ENCODE results near the gene PAQR6. TPM values are rescaled to one million over a fixed set of nuclear protein-coding genes. Genes with fewer than 3 reads are reported as not detected.
"Not testable (repeated sequence)": the region's sequence is repeated elsewhere in the genome, so short reads cannot be mapped to it uniquely, and the experiment has no call there.

PAQR6 gene
- total RNA-seq, 1 donor from 2014 or later, result 2.0 TPM

GRCh38 chr1:156225677-156226014 is 22.2 kb downstream of the PAQR6 start:
- H3K36me3 ChIP-seq, result peaks cover 0 to 52% of the 10 kb centered on the region in 2 donors
- TF ChIP-seq CTCF (IDR thresholded peaks at IDR 0.05) (peak in 1 of 3 experiments; percentile 54), POLR2AphosphoS5 (IDR thresholded peaks at IDR 0.05; ENCODE audit: insufficient read depth in 1 of 2, low read depth in 1 of 2) (no peak)
- peaks cover 8% of the 10 kb centered on the region for H3K4me1 ChIP-seq
- no peaks in the 10 kb centered on the region for H3K27me3 ChIP-seq
- no peak for DNase-seq (ENCODE audit: extremely low spot score in 2 of 2)
- intact Hi-C loops (cut with DNase I), result loop anchor here (2.0 kb wide), 2 partner anchors 79 to 133 kb away; no protein-coding TSS in a partner anchor
- no peak overlapping the region for H3K4me3 ChIP-seq
- no peak overlapping the region for H3K27ac ChIP-seq
- no peaks in the 10 kb centered on the region for H3K9me3 ChIP-seq

- Histone ChIP-seq H3K4me3 (no peak overlapping the region), H3K4me1 (peaks cover 21% of the 10 kb centered on the region), H3K36me3 (peaks cover 0 to 49% of the 10 kb centered on the region in 2 donors), H3K9me3 (no peaks in the 10 kb centered on the region), H3K27me3 (no peaks in the 10 kb centered on the region), H3K27ac (no peak overlapping the region)
- no peak for DNase-seq (ENCODE audit: extremely low spot score in 2 of 2)
- no peak for TF ChIP-seq POLR2AphosphoS5 (IDR thresholded peaks at IDR 0.05; ENCODE audit: insufficient read depth in 1 of 2, low read depth in 1 of 2)
- no peak for TF ChIP-seq POLR2A (IDR thresholded peaks at IDR 0.05)
- TF ChIP-seq CTCF (IDR thresholded peaks at IDR 0.05), result no peak
- intact Hi-C loops (cut with DNase I), result no loop called here
Measured at GRCh38 chr1:156221986-156222692, 25.7 kb downstream of the PAQR6 start.

- H3K9me3 ChIP-seq, result no peaks in the 10 kb centered on the region
- TF ChIP-seq POLR2AphosphoS5 (IDR thresholded peaks at IDR 0.05; ENCODE audit: insufficient read depth in 1 of 2, low read depth in 1 of 2) (no peak), POLR2A (IDR thresholded peaks at IDR 0.05) (no peak), CTCF (IDR thresholded peaks at IDR 0.05) (no peak)
- DNase-seq (ENCODE audit: extremely low spot score in 2 of 2), result no peak
- peaks cover 26% of the 10 kb centered on the region for H3K4me1 ChIP-seq
- no peak overlapping the region for H3K4me3 ChIP-seq
- H3K27ac ChIP-seq, result no peak overlapping the region
- no peaks in the 10 kb centered on the region for H3K27me3 ChIP-seq
- intact Hi-C loops (cut with DNase I), result no loop called here
- peaks cover 0 to 38% of the 10 kb centered on the region in 2 donors for H3K36me3 ChIP-seq
Measured at GRCh38 chr1:156220226-156220625, 27.6 kb downstream of the PAQR6 start.

DNA sequence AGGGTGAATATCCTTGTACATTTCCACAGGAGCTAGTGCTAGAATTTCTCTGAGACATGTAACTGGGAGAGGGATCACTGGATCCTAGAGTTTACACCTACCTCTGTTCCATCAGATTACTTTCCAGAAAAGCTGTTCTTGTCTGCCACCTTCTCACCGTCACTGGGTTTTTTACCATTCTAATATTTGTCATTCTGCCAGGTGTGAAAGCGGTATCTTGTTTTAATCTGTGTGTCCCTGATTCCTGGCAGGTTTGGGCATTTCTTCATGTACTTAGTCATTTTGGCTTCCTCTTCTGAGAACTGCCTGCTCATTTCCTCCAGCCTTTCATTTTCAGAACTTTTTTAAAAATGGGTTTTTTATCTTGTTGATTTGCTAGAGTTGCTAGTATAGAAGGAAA is 30.0 kb downstream of the PAQR6 start:
- H3K27me3 ChIP-seq, result no peaks in the 10 kb centered on the region
- no peak overlapping the region for H3K27ac ChIP-seq
- no peak overlapping the region for H3K4me3 ChIP-seq
- peaks cover 0 to 24% of the 10 kb centered on the region in 2 donors for H3K36me3 ChIP-seq
- intact Hi-C loops (cut with DNase I), result no loop called here
- H3K4me1 ChIP-seq, result peaks cover 41% of the 10 kb centered on the region
- TF ChIP-seq POLR2A (IDR thresholded peaks at IDR 0.05) (no peak), POLR2AphosphoS5 (IDR thresholded peaks at IDR 0.05; ENCODE audit: insufficient read depth in 1 of 2, low read depth in 1 of 2) (peak in 1 of 2 donors; percentile 14), CTCF (IDR thresholded peaks at IDR 0.05) (no peak)
- no peak for DNase-seq (ENCODE audit: extremely low spot score in 2 of 2)
- H3K9me3 ChIP-seq, result no peaks in the 10 kb centered on the region

- H3K27me3 ChIP-seq; H3K4me3 ChIP-seq; H3K27ac ChIP-seq; intact Hi-C loops (cut with DNase I); DNase-seq (ENCODE audit: extremely low spot score in 2 of 2); H3K9me3 ChIP-seq: not testable (repeated sequence)
- Histone ChIP-seq H3K4me1 (peaks cover 41% of the 10 kb centered on the region), H3K36me3 (peaks cover 0 to 10% of the 10 kb centered on the region in 2 donors)
Measured at GRCh38 chr1:156216361-156217086, 31.3 kb downstream of the PAQR6 start.
